ENCODE measurements around the gene REEP1.

GRCh38 chr2:86300496-86300895 is 36.9 kb downstream of the REEP1 start:
- TF ChIP-seq, protein P1, sequence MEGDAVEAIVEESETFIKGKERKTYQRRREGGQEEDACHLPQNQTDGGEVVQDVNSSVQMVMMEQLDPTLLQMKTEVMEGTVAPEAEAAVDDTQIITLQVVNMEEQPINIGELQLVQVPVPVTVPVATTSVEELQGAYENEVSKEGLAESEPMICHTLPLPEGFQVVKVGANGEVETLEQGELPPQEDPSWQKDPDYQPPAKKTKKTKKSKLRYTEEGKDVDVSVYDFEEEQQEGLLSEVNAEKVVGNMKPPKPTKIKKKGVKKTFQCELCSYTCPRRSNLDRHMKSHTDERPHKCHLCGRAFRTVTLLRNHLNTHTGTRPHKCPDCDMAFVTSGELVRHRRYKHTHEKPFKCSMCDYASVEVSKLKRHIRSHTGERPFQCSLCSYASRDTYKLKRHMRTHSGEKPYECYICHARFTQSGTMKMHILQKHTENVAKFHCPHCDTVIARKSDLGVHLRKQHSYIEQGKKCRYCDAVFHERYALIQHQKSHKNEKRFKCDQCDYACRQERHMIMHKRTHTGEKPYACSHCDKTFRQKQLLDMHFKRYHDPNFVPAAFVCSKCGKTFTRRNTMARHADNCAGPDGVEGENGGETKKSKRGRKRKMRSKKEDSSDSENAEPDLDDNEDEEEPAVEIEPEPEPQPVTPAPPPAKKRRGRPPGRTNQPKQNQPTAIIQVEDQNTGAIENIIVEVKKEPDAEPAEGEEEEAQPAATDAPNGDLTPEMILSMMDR (IDR thresholded peaks at IDR 0.05; ENCODE audit: low read length): no peak
- no peak for TF ChIP-seq EZH2 (IDR thresholded peaks at IDR 0.05; ENCODE audit: borderline replicate concordance, low read length)
